Measurements from ENCODE around the gene COX5A.
A peak's percentile ranks its signal among the peaks of the same experiment; 100 is the strongest.
"Not testable (repeated sequence)": the region's sequence is repeated elsewhere in the genome, so short reads cannot be mapped to it uniquely, and the experiment has no call there.

The COX5A gene

DNA sequence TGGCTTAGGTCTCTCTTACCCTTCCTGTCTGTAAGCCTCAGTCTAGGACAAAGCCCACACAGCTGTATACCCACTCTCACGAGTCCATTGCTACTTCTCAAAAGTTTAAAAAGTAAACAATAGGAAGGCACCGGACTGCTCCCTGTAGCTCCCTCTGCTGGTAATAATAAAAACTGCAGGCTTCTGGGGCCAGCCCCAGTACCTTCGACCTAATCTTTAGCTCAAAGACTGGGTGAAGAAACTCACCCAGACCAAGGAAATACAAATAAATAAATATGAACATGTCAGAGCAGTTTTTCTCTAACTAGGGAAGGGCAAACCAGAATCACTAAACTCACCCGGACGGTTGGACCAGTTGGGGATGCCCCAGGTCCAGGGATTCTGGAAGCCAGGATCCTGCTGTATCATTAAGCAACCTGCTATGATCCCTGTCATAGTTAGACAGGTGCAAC is 36.2 kb downstream of the COX5A start:
- peak; percentile 65 for DNase-seq (ENCODE audit: low spot score)

DNA sequence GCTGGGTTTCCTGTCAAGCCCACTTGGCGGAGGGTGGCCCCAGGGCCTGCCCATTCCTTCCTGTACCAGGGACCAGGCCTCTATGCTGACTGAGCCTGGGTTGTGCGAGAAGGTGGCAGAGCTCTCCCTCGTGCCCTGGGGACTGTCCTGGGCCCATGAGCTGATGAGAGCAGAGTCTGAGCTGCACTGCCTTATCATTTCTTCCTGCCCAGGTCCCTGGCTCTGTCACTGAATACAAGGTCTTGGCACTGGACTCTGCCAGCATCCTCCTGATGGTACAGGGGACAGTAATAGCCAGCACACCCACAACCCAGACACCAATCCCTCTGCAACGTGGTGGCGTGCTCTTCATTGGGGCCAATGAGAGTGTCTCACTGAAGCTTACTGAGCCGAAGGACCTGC is 40.6 kb downstream of the COX5A start:
- DNase-seq (ENCODE audit: low spot score), result no peak

DNA sequence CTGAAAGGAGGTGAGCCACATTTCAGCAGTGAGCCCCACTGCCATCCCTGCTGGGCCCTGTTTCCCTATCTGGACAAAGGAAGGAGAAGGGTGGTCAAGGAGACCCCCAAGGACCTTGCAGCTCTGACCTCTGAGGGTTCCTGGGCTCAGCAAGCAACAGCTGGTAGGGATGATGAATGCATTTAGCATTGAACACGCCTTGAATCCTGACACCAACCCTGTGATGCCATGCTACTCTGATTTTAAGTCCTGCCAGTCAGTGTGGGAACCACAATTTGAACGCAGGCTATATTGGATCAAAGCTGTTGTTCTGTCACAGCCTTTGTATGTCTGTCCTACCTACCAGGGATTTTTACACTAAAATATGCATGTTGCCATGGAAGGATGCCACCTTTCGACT is 41.6 kb downstream of the COX5A start:
- DNase-seq (ENCODE audit: low spot score), result no peak

DNA sequence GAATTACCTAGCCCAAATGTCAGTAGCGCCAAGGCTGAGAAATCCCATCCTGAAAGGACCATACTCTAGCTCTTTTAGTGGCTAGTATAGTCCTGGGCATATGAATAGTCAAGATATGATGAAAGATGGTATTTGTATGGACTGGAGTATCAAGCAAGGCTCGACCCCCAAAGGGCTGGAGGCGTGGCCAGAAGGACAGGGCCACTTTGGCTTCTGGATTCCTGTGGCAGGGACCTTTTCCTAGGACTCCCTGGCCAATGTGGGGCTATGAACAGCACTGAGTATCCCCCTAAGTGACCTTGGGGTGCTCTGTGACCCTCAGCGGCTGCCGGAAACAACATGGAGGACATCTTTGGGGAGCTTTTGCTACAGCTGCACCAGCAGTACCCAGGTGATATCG is 42.0 kb downstream of the COX5A start:
- DNase-seq (ENCODE audit: low spot score), result no peak

DNA sequence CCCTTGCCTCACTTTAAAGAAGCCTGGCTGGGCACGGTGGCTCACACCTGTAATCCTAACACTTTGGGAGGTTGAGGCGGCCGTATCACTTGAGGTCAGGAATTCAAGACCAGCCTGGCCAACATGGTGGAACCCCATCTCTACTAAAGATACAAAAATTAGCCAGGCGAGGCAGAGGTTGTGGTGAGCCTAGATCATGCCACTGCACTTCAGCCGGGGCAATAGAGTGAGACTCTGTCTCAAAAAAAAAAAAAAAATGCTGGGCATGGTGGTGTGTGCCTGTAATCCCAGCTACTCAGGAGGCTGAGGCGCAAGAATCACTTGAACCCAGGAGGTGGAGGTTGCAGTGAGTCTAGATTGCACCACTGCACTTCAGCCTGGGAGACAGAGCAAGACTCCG is 43.5 kb downstream of the COX5A start:
- DNase-seq (ENCODE audit: low spot score), result not testable (repeated sequence)

DNA sequence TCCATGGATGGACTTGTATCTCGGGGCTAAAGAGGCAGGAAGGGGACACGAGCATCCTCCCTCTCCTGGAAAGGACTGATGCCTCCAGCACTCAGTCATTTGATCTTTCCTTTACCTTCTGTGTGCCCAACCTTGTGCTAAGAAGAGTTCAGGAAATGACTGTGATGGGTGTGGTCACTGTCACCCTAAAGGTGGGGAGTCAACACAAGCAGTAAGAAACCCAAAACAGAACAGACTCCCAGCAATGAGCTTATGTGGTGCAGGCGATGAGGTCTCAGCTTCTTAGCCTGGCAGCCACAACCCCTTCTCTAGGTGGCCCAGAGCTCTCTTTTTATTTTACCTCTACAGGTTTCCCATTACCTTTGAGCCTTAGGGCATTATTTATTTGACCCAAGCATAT is 44.2 kb downstream of the COX5A start:
- DNase-seq (ENCODE audit: low spot score), result no peak

DNA sequence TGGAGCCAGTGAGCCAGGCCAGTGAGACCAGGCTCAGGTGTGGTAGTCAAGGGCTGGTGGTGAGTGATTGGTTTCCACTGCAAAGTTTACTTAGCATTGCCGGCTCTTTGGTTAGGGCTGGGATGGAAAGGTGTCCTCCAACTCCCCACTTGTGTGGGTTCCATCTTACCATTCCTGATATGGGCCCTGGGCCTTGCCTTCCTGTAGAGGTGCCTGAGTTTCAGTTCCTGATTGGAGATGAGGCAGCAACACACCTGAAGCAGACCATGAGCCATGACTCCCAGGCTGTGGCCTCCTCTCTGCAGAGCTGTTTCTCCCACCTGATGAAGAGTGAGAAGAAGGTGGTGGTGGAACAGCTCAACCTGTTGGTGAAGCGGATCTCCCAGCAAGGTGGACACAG is 44.9 kb downstream of the COX5A start:
- no peak for DNase-seq (ENCODE audit: low spot score)

DNA sequence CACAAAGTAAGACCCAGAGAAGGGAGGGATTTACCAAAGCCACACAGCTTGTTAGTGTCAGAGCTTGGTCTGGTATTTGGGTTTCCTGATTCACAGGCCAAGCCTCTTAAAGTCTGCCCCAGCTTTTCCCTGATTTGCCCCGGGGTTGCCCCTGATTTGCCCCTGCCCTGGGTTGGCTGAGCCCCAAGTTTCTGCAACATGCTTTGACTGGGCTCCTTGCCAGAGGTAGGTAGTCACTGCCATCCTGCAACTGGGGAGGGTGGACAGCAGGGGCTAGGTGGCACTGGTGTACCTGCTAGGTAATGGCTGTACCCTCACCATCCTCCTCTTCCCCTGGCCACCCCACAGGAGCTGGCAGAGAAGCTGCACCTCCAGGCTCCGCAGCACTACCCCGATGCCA is 45.6 kb downstream of the COX5A start:
- DNase-seq (ENCODE audit: low spot score), result no peak

DNA sequence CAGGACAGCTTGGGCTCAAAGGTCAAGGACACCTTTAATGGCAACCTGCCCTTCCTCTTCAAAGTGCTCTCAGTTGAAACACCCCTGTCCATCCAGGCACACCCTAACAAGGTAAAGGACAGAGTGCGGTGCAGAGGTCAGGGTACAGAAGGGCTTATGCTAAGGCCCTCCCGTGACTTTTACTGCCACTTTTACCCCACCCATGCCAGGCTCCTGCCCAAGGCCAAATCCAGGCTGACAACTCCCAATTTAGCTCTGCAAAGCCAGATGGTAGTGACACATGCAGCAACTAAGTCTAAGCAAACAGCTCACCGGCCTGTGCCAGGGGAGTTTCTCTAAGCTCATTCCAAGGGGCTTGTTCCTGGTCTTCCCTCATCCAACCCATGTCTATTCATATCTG is 46.4 kb downstream of the COX5A start:
- no peak for DNase-seq (ENCODE audit: low spot score)

DNA sequence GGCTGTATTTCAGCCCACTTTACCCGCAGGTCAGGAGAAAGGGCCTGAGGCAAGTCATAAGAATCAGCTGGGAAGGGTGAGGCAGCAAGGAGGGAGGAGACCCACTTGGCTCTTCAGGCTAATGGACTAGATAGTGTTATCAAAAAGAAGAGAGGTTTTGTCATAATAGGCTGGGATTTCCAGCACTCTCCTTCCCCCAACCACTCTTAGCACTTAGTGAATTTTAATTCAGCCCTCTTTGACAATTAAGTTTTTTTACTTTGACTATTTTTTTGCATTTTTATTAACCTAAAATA is 47.3 kb downstream of the COX5A start:
- no peak for DNase-seq (ENCODE audit: low spot score)

DNA sequence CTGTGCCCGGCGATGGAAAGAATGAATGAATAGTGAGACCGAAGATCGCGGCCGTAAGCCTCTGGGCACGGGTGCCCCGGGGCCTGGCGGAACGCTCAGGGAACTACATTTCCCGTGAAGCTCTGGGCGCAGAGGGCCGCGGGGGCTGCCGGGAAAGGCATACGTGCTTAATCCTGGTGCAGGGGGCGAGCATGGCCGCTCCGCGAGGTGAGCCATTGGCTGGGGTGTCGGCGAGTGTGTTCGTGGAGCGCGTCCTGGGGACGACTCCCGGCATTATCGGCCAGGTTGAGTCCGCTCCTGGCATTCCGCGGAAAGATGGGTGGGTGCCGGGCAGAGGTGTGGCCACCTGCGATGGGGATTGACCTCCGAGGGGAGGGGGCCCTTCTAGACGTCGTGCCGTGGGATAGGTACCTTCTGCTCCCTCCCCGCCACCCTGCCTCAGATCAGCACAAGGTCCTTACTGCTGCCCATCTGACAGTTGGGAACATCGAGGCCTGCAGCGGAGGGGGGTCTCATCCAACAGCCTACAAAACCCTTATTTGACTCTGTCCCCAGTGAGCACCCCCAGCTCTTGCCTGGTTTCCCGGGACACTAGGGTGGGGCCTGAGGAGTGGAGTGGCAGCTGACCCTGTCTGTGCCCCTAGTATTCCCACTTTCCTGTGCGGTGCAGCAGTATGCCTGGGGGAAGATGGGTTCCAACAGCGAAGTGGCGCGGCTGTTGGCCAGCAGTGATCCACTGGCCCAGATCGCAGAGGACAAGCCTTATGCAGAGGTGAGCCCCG is 47.8 kb downstream of the COX5A start, which contains the start of gene MPI:
MPI (plus strand) TSS at position 160 of the 782 bp plus-strand sequence; CDS start at position 192, 32 bp downstream.
- DNase-seq (ENCODE audit: low spot score), result peak; percentile 91

DNA sequence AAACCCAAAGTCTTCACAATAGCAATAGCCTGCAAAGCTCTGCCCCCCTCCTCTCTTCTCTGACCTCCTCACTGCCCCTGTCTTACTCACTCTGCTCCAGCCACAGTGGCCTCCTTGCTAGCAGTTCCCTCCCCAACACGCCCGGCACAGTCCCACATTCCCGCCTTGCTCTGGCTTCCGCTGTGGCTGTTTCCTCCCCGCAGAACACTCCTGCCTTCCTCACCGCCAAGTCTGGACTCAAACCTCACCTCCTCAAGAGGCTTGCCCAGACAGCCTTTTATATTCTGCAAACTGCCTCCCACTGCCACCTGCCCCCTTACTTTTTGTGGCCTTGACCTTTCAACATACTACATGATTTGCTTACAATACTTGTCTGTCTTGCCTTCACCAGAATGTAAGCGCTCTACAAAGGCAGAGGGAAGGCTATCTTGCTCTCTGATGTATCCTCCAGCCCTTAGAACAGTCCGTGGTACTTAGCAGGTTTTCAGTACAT is 48.4 kb downstream of the COX5A start:
- peak; percentile 71 for DNase-seq (ENCODE audit: low spot score)

DNA sequence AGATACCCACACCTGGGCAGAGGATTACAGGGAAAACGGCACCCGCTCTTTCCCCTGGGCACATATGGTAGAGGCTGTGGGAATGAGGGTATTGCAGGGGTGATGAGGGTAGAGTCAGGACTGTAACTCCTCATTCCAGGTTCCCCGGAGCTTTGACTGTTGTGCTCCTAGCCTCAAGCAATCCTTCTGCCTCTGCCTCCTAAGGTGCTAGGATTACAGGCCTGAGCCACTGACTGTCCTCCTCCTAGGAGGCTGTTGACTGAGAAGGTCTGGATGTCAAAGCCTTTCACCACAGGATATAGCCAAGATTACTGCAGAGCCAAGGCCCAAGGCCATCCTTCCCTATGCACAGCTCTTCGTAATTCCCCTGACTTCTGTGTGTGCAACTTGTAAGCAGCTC is 49.2 kb downstream of the COX5A start:
- no peak for DNase-seq (ENCODE audit: low spot score)

DNA sequence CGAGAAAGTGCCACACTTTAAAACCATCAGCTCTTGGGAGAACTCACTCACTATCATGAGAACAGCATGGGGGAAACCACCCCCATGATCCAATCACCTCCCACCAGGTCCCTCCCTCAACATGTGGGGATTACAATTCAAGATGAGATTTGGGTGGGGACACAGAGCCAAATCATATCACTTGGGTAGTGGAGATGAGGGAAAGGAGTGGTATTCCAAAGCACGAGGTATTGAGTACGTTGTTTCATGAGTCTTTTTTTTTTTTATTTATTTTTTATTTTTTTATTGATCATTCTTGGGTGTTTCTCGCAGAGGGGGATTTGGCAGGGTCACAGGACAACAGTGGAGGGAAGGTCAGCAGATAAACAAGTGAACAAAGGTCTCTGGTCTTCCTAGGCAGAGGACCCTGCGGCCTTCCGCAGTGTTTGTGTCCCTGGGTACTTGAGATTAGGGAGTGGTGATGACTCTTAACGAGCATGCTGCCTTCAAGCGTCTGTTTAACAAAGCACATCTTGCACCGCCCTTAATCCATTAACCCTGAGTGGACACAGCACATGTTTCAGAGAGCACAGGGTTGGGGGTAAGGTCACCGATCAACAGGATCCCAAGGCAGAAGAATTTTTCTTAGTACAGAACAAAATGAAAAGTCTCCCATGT is 50.2 kb downstream of the COX5A start:
- not testable (repeated sequence) for DNase-seq (ENCODE audit: low spot score)

DNA sequence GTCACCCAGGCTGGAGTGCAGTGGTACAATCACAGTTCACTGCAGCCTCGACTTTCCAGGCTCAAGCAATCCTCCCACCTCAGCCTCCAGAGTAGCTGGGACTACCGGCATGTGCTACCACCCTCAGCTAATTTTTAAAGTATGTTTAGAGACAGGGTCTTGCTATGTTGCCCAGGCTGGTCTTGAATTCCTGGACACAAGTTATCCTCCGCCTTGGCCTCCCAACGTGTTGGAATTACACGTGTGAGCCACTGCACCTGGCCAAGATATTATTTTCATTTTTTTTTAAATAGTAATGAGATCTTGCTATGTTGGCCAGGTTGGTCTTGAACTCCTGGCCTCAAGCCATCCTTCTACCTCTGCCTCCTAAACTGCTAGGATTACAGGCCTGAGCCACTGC is 52.4 kb downstream of the COX5A start:
- DNase-seq (ENCODE audit: low spot score), result no peak

DNA sequence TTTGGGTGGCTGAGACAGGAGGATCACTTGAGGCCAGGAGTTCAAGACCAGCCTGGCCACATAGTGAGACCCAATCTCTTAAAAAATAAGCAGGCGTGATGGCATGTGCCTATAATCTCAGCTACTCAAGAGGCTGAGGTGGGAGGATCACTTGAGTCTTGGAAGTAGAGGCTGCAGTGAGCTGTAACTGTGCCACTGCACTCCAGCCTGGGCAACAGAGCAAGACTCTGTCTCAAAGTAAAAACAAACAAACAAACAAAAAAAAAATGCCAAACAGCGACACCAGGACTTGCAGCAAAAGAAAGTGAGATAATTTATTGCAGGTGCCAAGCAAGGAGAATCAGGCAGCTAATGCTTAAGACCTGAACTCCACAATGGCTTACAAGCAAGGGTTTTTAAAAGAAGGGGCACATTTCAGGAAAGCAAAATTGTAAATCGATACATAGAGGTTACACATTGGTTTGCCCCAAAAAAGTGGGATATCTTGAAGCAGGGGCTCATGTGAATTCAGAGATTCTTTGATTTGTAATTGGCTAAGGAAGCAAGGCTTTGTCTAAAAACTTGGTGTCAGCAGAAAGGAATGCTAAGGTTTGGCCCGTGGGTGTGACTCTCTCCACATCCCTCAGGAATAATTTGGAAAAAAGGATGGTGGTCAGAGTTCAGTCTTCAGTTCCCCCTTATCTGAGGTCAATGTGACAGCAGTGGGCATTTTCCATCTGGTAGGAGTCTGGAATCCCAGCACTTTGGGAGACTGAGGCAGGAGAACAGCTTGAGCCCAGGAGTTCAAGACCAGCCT is 53.2 kb downstream of the COX5A start:
- no peak for DNase-seq (ENCODE audit: low spot score)

DNA sequence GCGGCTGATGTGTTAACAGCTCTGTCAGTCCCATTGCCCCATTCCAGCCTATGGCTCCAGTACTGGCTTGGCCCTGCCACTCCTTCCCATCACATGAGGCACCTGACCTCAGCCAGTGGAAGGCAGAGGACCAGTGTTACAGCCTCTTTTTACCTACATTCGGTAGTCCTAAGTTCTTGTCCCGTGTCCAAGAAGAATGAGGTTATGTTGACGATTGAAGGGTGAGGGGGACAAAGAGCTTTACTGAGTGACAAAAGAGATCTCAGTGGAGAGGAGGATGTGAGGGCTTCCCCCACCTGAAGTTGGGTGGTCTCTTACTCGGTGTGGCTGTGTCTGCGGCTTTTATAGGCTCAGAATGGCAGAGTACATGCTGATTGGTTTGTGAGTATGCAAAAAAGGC is 55.3 kb downstream of the COX5A start:
- no peak for DNase-seq (ENCODE audit: low spot score)

DNA sequence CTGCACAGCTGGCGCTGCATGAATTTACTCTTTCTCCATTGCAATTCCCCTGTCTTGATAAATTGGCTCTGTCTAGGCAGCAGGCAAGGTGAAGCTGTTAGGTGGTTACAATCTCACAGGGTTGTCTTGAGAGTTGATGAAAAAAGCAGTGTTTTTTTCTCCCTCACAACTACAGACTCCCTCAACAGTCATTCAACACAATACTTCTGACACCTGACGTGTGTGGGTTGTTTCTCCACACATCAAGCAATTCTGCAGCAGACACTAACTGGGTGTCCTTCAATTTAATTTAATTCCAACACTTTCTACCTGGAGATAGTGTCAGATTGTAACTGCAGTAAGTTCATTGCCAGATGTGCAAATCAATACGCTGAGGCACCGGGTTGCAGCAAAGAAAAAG is 59.6 kb downstream of the COX5A start:
- no peak for DNase-seq (ENCODE audit: low spot score)

DNA sequence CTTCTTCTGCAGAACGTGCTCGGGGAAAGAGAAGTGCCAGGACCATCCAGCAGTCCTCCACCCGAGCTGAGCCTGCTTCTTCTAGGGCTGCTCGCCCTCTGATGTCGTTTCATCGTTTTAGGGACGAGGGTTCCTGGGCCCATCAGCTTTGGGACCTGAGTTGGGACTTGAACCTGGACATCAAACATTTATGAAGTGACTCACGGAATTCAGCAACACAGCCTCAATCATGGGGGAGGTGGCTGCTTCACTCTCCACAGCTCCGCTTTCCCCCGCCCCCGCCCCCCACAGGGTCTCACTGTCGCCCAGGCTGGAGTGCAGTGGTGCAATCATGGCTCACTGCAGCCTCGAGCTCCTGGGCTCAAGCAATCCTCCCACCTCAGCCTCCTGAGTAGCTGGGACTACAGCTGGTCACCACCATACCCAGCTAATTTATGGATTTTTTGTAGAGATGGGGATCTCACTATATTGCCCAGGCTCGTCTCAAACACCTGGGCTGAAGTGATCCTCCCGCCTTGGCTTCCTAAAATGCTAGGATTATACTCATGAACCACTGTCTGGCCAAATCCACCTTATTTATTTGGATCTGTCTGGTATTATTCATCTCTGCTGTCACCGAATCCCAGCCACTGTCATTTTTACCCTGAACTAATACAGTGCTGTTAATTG is 64.0 kb downstream of the COX5A start:
- DNase-seq (ENCODE audit: low spot score), result no peak

DNA sequence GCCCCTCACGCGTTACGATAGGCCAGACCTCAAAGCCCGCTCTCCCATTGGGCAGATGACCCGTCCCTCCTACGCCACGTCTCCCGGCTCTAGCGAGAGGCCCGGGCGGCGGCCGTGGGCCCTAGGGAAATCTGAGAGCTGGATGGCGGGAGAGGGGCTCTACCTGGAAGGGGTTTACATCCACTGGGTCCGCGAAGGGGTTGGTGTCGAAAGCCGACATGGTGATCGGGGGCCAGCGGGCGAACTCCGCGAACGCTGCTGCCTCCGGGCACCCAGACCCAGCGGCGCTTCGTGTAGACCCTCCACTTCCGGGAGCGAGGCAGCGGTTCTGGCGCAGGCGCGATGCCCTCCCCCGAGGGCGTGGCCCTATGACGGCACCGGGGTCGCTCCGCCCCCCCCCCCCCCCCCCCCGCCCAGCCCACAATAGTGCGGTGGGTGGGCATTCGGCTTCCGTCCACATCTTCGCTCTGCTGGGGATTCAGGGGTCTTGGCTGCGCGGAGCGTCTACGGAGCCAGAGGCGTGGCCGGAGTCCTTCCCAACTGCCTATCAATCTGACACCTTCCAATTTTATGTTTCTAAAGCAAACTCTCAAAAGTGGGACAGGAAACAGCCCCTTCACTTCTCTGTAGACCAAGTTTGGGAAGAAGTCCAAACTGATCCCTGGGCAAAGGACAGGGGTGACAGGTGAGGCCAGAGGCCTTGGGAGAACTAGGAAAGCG is 64.7 kb downstream of the COX5A start, which contains the start of gene SCAMP2:
SCAMP2 (minus strand) TSS at position 330 of the 720 bp plus-strand sequence; CDS start at position 220, 110 bp downstream.
- peak; percentile 97 for DNase-seq (ENCODE audit: low spot score)

DNA sequence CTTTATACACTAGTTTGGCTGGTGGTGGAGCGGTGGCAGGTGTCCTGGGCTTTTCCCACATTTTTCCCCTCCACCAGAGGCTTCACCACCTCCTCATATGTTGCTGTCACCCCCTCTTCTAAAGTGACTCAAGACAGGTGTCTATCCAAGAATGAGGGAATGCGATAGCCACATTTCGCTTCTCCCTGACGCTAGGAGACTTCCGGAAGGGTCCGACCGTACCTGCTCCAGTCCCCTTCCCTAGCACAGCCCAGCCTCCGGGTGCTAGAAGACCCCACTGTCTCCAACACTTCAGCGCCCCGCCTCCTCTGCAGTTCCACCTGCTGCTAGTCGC is 65.2 kb downstream of the COX5A start:
- DNase-seq (ENCODE audit: low spot score), result no peak
